ENCODE measurements around the gene CRELD2.

DNA sequence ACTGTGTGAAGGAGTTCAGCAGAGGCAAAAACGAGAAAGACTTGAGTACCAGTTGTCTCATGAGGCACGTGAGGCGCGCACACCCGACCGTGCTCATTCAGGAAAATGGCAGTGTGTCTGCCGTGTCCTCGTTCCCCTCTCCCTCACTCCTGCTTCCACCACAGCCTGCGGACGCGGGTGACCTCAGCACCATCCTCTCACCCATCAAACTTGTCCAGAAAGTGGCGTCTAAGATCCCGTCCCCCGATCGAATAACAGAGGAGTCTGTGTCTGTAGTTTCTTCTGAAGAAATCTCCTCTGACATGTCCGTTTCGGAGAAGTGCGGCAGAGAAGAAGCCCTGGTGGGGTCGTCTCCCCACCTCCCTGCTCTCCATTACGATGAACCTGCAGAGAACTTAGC, 34.4 kb upstream of the CRELD2 start:
- no peak for TF ChIP-seq POLR2A (IDR thresholded peaks at IDR 0.05)
- TF ChIP-seq, protein P1, sequence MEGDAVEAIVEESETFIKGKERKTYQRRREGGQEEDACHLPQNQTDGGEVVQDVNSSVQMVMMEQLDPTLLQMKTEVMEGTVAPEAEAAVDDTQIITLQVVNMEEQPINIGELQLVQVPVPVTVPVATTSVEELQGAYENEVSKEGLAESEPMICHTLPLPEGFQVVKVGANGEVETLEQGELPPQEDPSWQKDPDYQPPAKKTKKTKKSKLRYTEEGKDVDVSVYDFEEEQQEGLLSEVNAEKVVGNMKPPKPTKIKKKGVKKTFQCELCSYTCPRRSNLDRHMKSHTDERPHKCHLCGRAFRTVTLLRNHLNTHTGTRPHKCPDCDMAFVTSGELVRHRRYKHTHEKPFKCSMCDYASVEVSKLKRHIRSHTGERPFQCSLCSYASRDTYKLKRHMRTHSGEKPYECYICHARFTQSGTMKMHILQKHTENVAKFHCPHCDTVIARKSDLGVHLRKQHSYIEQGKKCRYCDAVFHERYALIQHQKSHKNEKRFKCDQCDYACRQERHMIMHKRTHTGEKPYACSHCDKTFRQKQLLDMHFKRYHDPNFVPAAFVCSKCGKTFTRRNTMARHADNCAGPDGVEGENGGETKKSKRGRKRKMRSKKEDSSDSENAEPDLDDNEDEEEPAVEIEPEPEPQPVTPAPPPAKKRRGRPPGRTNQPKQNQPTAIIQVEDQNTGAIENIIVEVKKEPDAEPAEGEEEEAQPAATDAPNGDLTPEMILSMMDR (IDR thresholded peaks at IDR 0.05): no peak

Measured in tibial nerve (tissue), 3 donors.